DMS79 (cell line): ENCODE results near the gene JAK2.
"Not testable (repeated sequence)": the region's sequence is repeated elsewhere in the genome, so short reads cannot be mapped to it uniquely, and the experiment has no call there.

Source experiments
- DNase-seq: peaks from one replicate; lab custom pipeline; 2025; lab: John Stamatoyannopoulos, UW

The JAK2 gene

DNA sequence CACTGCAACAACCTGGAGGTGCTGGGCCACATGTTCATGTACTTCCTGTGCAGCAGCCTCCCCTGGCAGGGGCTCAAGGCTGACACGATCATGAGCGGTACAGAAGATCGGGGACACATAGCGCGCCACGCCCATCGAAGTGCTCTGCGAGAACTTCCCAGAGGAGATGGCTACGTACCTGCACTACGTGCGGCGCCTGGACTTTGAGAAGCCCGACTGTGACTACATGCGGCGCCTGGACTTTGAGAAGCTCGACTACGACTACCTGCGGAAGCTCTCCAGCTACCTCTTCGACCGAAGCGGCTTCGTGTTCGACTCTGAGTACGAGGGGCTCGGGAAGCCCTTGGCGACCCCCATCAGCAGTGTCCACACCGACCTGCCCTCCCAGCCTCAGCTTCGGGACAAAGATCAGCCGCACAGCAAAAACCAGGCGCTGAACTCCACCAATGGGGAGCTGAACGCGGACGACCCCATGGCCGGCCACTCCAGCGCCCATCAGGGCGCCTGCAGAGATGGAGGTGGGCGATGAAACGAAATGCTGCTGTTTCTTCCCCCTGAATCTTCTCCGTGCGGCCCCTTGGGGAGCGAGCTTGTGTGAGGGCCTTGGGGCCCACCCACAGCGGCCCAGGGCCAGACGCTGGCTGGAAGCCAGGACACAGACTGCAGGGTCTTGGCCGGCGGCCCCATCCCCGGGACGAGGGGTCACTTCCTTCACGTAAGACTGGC is 56.5 kb downstream of the JAK2 start:
- DNase-seq, result no peak

DNA sequence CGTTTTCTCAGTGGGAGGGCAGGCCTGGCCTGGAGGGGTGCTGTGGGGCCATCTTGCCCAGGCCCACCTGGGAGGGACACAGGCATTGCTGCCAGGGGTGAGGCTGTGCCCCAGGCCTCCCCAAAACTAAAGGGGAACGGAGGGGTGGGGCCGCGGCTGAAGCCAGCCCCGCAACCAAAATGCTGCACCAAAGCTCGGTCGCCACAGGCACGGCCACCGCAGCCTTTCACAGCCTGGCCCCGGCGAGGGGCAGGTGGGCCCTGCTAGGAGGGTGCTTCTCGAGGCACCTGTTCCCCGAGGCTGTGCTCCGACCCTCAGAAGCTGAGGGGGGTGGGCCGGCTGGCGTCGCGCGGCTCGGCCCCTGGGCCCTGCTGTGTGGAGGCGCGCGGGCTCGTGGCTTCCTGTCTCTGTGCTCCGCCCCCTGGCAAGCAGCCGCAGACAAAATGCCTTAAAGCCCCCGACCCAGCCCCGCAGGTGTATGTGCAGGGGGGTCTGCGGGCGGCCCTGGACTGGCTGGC is 57.6 kb downstream of the JAK2 start:
- DNase-seq, result no peak

GRCh38 chr9:5043381-5043780 is 58.3 kb downstream of the JAK2 start:
- no peak for DNase-seq

DNA sequence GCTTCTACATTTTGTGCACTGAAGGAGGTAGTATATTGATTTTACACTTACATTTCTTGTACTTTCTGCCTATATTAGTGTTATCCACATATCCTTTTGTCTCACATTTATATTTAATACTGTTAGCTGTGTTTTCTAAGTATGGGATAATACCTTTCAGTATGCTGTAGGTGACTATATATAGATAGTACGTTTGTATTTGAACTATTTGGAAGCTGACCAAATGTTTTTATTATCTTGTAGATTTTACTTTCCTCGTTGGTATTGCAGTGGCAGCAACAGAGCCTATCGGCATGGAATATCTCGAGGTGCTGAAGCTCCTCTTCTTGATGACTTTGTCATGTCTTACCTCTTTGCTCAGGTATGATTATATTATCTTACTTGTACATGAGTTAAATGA is 59.1 kb downstream of the JAK2 start:
- no peak for DNase-seq

GRCh38 chr9:5052838-5053237 is 67.8 kb downstream of the JAK2 start:
- DNase-seq, result no peak

- no peak for DNase-seq
Observed at GRCh38 chr9:5062631-5063030, 77.6 kb downstream of the JAK2 start.

- DNase-seq, result no peak
Observed at GRCh38 chr9:5072871-5073270, 87.8 kb downstream of the JAK2 start.

- DNase-seq, result no peak
Observed at GRCh38 chr9:5073701-5074100, 88.6 kb downstream of the JAK2 start.

GRCh38 chr9:5085993-5086392 is 100.9 kb downstream of the JAK2 start:
- DNase-seq, result no peak

- no peak for DNase-seq
Observed at GRCh38 chr9:5089737-5090136, 104.7 kb downstream of the JAK2 start.

GRCh38 chr9:5095795-5096194 is 110.7 kb downstream of the JAK2 start:
- no peak for DNase-seq

GRCh38 chr9:5099466-5099865 is 114.4 kb downstream of the JAK2 start:
- no peak for DNase-seq

- DNase-seq, result not testable (repeated sequence)
Observed at GRCh38 chr9:5101127-5101526, 116.1 kb downstream of the JAK2 start.

DNA sequence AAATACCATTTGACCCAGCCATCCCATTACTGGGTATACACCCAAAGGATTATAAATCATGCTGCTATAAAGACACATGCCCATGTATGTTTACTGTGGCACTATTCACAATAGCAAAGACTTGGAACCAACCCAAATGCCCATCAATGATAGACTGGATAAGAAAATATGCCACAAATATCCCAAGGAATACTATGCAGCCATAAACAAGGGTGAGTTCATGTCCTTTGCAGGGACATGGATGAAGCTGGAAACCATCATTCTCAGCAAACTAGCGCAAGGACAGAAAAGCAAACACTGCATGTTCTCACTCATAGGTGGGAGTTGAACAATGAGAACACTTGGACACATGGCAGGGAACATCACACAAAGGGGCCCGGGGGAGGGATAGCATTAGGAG is 121.4 kb downstream of the JAK2 start:
- DNase-seq, result not testable (repeated sequence)

GRCh38 chr9:5110867-5111681 is 126.0 kb downstream of the JAK2 start:
- no peak for DNase-seq

GRCh38 chr9:5111696-5112095 is 126.6 kb downstream of the JAK2 start:
- no peak for DNase-seq

- DNase-seq, result no peak
Observed at GRCh38 chr9:5112109-5112592, 127.1 kb downstream of the JAK2 start.

GRCh38 chr9:5112646-5113045 is 127.6 kb downstream of the JAK2 start:
- DNase-seq, result no peak

GRCh38 chr9:5113523-5113922 is 128.5 kb downstream of the JAK2 start:
- no peak for DNase-seq

DNA sequence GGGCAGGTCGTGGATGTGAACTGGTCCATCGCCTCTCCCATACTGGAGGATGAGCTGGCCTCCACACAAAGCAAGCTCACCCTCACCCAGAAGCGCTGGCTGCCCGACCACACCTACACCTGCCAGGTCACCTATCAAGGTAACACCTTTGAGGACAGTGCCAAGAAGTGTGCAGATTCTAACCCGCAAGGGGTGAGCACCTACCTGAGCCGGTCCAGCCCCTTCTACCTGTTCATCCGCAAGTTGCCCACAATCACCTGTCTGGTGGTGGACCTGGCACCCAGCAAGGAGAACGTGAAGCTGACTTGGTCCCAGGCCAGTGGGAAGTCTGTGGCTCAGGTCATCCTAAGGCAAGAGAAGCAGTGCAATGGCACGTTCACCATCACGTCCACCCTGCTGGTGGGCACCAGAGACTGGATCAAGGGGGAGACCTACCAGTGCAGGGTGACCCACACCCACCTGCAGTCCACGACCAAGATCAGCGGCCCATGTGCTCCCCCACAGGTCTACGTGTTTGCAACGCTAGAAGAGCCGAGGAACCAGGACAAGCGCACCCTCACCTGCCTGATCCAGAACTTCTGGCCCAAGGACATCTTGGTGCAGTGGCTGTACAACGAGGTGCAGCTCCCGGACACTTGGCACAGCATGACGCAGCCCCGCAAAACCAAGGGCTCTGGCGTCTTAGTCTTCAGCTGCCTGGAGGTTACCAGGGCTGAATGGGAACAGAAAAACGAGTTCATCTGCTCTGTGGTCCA is 129.1 kb downstream of the JAK2 start:
- DNase-seq, result no peak

DNA sequence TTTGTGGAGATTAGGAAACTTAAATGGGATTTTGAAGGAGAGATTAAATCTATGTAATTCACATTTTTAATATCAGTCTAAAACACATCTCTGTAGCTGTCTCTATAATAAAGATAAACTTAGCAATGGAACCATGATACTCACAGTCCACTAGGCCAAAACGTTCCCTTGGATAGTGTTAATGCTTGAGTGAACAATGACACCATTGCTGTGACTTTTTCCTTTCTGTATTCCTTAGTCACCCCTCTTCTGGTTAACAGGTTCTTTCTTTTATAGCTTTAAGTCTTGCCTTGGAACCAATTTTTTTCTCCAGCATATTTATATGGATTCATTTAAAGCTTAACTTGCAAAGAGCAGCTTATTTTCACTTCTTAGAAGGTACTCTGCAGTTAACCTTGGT is 137.0 kb downstream of the JAK2 start:
- DNase-seq, result no peak

GRCh38 chr9:5122516-5122915 is 137.4 kb downstream of the JAK2 start:
- DNase-seq, result no peak
